NCI-H2196 treated with DMSO at 0.1 percent for 48 hours (cell line): ENCODE data around the gene SLC13A2.
"Not testable (repeated sequence)": the region's sequence is repeated elsewhere in the genome, so short reads cannot be mapped to it uniquely, and the experiment has no call there.

ENCODE experiments used
- DNase-seq: peaks from one replicate; lab custom pipeline; 2025; ENCODE audit not compliant: unreplicated experiment; lab: John Stamatoyannopoulos, UW

Gene SLC13A2

GRCh38 chr17:28473542-28473941 is at the start of gene SLC13A2:
Gene SLC13A2 (plus strand): TSS chr17:28473644. CDS start chr17:28473713, 69 bp downstream.
- DNase-seq = no peak

GRCh38 chr17:28425206-28425605 is 48.2 kb upstream of the SLC13A2 start:
- DNase-seq = no peak

GRCh38 chr17:28426081-28426519 is 47.3 kb upstream of the SLC13A2 start:
- no peak for DNase-seq

DNA sequence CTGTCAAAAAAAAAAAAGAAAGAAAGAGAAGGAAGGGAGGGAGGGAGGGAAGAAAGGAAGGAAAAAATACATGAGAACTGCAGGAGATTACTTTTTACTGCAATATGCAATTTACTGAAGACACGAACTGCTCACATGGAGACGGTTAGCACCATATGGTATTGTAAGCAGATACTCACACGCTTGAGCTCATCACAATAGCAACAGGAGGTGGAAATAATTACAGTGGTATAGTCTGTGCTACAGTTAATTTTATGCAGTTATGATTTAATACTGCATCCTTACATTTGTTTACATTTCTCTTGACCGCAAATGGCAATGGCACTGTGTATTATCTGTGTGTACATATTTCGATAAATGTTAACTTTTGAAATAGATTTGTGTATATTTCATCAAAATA is 46.1 kb upstream of the SLC13A2 start:
- DNase-seq = no peak

DNA sequence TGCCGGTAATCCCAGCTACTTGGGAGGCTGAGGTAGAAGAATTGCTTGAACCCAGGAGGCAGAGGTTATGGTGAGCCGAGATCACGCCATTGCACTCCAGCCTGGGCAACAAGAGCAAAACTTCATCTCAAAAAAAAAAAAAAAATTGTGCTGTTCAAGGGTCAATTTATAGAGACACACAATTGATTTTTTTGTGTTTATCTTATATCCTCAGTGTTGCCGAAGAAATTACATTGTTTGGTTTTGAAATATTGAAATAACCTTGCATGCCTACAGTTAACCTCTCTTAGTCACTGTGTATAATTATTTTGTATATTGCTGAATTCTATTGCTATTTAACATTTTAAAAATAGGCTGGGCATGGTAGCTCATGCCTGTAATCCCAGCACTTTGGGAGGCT is 45.5 kb upstream of the SLC13A2 start:
- DNase-seq = not testable (repeated sequence)

DNA sequence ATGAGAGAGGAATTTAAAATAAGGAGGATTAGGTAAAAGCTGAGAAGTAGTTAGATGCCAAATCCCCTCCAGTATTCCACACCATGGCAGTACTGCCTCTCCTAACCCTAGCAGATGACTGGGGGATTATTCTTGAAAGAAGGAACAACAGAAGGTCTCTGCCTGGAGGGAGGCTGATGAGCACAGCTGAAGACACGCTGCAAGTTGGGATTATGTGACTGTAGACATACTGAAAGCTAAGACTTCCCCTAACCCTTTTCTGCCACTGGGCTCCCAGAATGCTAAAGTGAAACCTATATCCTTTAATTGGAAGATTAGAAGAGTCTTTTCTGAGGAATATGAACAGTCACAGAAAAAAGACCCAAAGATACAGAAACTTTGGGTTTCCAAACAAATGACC is 39.7 kb upstream of the SLC13A2 start:
- DNase-seq = no peak

DNA sequence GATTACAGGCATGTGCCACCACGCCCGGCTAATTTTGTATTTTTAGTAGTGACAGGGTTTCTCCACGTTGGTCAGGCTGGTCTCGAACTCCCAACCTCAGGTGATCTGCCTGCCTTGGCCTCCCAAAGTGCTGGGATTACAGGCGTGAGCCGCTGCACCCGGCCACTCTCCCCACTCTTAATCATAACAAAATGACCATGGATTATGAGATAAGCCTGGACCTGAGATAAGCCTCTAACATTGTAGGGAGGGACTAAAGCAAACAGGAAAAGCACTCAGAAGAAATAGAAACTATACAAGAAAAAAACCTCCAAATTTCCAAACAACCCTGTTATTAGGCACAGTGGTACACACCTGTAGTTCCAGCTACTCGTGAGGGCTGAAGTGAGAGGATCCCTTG is 39.1 kb upstream of the SLC13A2 start:
- DNase-seq = not testable (repeated sequence)

DNA sequence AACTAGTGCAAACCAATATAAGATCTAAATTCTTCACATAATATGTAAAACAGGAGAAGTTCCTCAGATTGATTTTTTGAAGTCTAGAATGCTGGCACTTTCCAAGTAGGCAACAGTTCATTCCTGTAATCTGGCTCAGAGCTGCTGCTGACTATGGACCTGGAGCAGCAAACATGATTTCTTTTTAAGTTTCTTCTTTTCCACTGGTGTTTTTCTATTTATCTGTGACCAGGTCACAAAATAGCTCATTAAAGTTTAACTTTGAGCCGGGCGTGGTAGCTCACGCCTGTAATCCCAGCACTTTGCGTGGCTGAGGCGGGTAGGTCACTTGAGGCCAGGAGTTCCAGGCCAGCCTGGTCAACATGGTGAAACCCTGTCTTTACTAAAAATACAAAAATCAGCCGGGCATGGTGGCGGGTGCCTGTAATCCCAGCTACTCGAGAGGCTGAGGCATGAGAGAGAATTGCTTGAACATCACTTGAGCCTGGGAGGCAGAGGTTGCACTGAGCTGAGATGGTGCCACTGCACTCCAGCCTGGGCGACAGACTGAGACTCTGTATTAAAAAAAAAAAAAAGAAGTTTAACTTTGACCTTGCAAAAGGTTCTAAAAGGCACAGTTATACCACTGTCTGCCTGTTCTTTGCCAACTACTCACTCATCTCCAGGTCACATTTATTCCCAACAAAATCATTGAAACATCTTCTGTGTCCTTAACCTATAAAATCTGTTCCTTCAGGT is 29.4 kb upstream of the SLC13A2 start:
- DNase-seq = no peak

DNA sequence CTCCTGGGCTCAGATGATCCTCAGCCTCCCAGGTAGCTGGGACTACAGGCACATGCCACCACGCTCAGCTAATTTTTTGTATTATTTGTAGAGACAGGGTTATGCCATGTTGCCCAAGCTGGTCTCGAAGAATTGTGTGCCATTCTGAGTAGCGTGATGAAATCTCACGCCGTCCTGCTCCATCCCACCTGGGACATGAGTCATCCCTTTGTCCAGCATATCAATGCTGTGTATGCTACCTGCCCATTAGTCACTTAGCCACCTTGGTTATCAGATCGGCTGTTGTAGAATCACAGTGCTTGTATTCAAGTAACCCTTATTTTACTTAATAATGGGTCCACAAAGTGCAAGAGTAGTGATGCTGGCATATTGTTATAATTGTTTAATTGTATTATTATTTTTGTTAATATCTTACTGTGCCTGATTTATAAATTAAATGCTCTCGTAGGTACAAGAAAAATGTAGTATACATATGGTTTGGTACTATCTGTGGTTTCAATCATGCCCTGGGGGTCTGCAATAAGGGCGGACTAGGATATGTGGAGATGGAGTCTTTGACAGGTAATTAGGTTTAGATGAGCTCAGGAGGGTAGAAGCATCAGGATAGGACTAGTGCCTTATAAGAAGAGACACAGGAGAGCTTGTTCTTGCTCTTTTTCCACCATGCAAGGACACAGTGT is 26.6 kb upstream of the SLC13A2 start:
- no peak for DNase-seq

DNA sequence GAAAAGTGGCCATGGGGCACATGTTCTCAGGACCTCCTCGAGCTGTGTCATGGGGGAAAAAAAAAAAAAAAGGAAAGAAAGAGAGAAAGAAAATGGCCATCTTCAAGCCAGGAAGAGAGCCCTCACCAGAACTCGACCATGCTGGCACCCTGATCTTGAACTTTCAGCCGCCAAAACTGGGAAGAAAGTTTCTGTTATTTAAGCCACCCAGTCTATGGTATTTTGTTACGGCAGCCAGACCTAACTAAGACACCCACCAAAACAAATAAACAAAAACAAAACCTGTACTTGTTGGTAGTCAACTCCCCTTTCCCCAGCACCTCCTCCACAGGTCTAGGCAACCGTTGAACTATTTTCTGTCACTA is 26.1 kb upstream of the SLC13A2 start:
- no peak for DNase-seq

DNA sequence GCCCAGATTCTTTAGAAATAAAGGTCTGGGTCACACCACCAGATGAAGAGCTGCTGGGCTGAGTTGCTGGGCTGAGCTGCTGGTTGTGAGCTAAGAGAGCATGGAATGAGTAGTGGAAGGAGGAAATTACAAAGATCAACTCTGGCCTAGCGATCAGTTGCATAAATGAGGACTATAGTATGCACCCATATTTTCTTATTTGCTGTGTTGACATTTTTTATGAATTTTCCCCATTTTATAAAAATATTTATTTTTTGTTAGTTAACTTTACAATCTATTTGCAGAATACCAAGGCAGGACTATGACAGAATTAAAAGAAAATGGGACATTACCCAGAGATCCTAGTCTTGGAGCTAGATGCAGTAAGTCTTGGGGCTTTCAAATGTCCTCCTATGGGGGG is 23.6 kb upstream of the SLC13A2 start:
- no peak for DNase-seq

DNA sequence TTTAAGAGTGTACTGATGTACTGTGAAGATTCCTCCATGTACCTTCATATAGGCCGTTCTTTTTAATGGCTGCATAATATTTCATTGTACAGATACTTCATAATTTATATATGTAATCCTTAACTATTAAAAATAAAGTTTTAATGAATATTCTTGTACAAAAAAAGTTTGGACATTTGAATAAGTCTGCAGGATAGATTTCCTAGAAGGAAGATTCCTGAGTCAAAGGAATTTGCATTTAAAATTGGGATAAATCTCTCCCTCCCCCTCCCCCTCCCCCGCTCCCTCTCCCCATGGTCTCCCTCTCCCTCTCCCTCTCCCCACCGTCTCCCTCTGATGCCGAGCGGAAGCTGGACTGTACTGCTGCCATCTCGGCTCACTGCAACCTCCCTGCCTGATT is 15.6 kb upstream of the SLC13A2 start:
- DNase-seq = no peak

DNA sequence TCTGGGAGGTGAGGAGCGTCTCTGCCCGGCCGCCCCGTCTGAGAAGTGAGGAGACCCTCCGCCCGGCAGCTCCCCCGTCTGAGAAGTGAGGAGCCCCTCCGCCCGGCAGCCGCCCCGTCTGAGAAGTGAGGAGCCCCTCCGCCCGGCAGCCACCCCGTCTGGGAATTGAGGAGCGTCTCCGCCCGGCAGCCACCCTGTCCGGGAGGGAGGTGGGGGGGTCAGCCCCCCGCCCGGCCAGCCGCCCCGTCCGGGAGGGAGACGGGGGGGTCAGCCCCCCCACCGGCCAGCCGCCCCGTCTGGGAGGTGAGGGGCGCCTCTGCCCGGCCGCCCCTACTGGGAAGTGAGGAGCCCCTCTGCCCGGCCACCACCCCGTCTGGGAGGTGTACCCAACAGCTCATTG is 14.6 kb upstream of the SLC13A2 start:
- not testable (repeated sequence) for DNase-seq

GRCh38 chr17:28460901-28461300 is 12.5 kb upstream of the SLC13A2 start:
- DNase-seq = no peak

DNA sequence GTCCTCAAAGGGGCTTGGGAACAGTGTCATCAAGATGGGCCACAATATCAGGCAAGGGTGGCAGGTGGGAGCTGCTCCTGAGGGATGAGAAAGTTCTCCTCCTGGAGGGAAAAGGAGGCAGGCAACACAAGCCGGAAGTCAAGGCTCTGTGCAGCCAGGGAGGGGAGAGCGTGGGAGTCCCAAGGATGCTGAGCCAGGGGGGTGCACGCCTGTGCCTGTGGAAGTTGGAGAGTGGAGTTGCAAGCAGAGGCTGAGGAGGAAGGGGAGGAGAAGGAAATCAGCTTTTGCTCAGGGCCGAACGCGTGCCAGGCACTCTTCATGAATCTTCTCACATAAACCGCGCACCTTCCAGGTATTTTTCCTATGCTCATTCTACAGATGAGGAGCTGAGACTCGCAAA is 7.4 kb upstream of the SLC13A2 start:
- no peak for DNase-seq

- no peak for DNase-seq
Observed at GRCh38 chr17:28466521-28467048, 6.9 kb upstream of the SLC13A2 start.

DNA sequence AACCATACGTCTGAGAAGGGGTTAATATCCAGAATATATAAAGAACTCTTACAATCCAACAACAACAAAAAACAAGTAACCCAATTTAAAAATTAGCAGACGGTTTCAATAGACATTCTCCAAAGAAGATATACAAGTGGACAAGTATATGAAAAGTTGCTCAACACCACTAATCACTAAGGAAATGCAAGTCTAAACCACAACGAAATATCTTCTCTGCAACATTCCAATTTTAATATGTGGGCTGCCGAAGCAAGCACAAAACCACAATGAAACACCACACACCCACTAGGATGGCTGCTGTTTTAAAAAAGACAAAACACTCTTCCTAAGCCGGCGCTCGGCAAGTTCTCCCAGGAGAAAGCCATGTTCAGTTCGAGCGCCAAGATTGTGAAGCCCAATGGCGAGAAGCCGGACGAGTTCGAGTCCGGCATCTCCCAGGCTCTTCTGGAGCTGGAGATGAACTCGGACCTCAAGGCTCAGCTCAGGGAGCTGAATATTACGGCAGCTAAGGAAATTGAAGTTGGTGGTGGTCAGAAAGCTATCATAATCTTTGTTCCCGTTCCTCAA is 5.9 kb upstream of the SLC13A2 start:
- no peak for DNase-seq

- not testable (repeated sequence) for DNase-seq
Observed at GRCh38 chr17:28468033-28468735, 5.3 kb upstream of the SLC13A2 start.

GRCh38 chr17:28468781-28469180 is 4.7 kb upstream of the SLC13A2 start:
- no peak for DNase-seq

DNA sequence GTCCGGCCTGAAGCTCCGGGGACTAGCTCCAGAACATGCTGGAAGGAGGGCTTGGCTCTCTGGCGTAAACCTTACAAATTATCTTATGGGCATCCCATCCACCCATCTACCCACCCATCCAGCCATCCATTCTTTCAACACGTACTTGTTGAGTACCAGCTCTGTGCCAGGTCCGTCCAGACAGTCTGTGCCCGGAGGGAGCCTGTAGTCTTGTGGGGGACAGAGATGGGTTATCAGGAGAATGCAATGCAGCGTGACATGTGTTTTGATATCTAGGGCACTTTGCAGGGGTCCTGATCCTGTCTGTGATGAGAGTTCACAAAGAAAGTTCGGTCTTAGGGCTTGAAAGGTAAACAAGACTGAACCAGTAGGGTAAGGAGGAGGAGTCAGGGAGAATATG is 4.1 kb upstream of the SLC13A2 start:
- DNase-seq = no peak

- no peak for DNase-seq
Observed at GRCh38 chr17:28470266-28470913, 3.1 kb upstream of the SLC13A2 start.
